22Rv1 (cell line): ENCODE results near the gene TPRG1L.

Experiments used
- H3K27ac ChIP-seq: fragments of 450-650 bp; 2 replicates; pipeline ENCODE4 v1.5.1; 2017
- ZFX ChIP-seq: fragments of 450-650 bp; IDR thresholded peaks from 2 replicates; pipeline ENCODE4 v1.6.1; 2017; ENCODE audit warnings: antibody characterized with exemption, borderline replicate concordance
- TF ChIP-seq, protein P1 (sequence below): fragments of 450-650 bp; IDR thresholded peaks from 2 replicates; pipeline ENCODE4 v1.5.1; 2017; ENCODE audit warnings: mild to moderate bottlenecking

TPRG1L gene

DNA sequence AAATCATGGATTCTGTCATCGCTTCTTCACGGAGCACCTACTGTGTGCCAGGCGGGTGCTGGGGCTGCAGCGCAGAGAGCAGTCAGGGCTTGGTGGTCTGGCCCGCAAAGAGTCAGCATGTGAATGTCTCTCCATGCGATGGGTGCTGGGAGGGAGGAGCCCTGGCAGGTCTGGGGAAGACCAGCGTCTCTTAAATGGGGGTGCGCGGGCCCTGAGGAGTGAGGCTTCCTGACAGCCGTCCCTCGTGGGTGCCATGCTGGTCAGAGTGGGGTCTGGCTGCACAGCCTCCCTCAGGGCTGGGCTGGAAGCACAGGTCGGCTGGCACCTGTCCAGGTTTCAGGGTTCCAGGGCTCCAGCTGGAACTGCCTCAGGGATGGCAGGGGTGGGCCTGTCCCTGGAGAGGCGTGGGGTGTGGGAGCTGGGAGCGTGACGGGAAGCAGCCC, 46.0 kb downstream of the TPRG1L start:
- no peak overlapping the region for H3K27ac ChIP-seq
- TF ChIP-seq, protein P1, sequence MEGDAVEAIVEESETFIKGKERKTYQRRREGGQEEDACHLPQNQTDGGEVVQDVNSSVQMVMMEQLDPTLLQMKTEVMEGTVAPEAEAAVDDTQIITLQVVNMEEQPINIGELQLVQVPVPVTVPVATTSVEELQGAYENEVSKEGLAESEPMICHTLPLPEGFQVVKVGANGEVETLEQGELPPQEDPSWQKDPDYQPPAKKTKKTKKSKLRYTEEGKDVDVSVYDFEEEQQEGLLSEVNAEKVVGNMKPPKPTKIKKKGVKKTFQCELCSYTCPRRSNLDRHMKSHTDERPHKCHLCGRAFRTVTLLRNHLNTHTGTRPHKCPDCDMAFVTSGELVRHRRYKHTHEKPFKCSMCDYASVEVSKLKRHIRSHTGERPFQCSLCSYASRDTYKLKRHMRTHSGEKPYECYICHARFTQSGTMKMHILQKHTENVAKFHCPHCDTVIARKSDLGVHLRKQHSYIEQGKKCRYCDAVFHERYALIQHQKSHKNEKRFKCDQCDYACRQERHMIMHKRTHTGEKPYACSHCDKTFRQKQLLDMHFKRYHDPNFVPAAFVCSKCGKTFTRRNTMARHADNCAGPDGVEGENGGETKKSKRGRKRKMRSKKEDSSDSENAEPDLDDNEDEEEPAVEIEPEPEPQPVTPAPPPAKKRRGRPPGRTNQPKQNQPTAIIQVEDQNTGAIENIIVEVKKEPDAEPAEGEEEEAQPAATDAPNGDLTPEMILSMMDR: no peak
- no peak for TF ChIP-seq ZFX

DNA sequence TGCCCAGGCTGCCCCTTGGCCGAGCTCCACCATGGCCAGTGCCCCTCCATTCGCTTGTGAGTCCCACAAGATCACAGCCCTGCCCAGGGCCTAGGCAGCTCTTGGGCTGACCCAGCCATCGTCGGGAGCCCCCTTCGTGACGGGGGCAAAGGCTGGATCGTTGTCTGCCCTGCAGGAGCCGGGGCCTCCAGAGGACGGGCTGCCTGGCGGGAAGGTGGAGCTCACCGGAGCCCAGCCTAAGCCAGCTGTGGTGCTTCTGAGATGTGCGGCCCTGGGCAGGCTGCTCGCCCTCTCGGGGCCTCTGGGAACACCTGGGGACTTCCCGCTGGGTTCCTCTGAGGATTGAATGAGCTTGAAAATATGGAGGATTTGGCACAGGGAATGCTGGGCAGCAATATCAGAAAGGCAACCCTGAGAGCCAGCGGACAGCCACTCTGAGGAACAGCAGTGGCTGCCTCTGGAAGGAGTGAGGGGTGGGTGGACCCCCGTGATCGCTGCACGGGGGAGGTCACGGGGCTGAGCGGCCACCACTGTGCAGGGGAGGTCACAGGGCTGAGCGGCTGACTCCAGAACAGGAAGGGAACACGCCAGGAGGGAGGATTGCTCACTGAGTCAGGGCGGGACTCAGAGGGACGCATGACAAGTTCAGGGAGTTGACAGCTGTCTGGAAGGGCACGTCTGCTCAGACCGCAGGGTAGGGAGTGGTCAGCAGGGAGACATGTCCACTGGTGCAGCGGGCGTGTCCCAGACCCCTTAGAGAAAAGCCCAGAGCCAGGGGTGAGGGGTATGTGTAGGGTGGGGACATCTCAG, 46.8 kb downstream of the TPRG1L start:
- no peak overlapping the region for H3K27ac ChIP-seq
- TF ChIP-seq ZFX: no peak
- TF ChIP-seq, protein P1: no peak

DNA sequence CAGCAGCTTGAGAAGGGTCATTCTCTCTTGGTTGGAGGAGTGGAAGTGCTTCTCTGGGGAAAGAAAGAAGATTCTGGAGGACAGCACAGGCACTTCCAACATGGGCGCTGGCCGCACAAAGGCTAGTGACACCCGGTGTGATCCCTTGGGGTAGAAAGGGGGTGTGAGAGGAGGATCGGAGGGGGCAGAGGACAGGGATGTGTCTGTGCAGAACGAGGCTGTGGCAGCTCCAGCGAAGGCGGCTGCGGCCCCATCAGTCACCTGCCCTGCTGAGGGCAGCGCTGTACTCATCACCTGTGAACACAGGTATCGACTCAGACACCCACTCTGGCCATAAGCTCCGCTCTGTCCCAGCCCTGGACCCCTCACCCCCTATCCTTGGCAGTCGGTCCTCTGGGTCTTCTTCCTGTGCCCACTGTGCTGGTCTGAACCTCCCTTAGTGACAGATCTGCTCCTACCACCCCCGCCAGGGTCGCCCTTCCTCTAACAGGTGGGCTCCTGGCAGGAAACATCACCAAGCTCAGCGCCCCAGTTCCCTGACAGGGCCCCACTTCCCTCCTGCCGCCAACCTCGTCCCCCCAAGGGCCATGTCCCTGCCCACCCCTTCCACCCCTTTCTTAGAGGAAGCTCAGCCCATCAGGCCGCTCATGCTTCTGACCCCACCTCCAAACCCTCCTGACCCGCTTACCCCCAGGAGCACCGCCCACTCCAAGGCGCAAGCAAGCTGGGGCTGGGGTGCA, 47.6 kb downstream of the TPRG1L start:
- H3K27ac ChIP-seq: no peak overlapping the region
- no peak for TF ChIP-seq ZFX
- TF ChIP-seq, protein P1: no peak

DNA sequence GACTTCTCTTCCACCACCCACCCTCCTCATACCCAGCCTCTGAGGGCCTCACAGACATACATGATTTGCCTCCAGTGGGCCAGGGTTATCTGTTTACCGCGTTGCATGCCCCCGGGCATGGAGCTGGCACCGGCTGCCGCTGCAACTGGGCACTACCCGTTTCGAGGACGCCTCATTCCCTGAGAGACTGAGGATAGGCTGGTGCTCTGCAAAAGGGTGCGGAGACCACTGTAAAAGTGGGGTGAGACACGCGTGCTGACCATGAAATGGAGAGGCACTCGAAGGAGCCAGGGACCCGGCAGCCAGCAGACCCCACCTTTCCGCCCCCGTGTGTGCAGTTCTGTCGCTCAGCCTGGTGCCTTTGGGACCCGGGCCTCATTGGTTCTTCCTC, 48.2 kb downstream of the TPRG1L start:
- no peak overlapping the region for H3K27ac ChIP-seq

DNA sequence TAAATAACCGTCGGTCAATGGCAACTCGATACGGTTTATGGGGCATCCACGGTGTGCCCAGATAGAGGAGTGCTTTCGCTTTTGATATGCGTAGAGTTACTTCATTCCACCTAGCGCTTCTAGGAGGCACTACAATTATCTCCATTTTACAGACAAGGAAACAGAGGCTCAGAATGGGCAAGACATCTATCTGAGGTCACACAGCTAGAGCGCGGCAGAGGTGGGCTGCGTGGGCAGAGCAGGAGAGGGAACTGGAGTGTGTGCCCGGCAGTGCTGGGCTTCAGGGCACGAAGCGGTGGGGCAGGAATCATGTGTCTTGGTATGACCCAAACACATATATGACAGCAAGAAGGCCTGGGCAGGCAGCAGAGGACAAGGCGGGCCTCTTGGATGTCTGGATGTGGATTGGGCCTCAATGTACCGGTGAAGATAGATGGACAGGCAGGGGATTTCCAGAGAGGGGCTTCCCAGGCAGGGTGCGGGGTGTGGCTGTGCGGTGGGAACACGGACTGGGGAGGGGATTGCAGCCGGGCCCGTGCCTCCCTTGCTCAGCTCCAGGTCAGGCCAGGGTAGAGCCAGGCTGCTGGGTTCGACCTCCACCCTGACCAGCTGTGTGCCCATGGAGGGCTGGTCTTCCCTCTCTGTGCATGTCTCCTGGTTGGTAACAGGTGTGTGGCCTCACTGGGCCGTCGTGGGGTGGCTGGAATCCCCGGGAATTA, 48.7 kb downstream of the TPRG1L start:
- TF ChIP-seq, protein P1: peak; percentile 27; the same call in 1 of the 2 replicates
- no peak for TF ChIP-seq ZFX
- H3K27ac ChIP-seq: no peak overlapping the region

More for the DNA sequence above, 48.2 kb downstream of the TPRG1L start:
- TF ChIP-seq, protein P1: no peak; the same call in 1 of the 2 replicates
- TF ChIP-seq ZFX: no peak

DNA sequence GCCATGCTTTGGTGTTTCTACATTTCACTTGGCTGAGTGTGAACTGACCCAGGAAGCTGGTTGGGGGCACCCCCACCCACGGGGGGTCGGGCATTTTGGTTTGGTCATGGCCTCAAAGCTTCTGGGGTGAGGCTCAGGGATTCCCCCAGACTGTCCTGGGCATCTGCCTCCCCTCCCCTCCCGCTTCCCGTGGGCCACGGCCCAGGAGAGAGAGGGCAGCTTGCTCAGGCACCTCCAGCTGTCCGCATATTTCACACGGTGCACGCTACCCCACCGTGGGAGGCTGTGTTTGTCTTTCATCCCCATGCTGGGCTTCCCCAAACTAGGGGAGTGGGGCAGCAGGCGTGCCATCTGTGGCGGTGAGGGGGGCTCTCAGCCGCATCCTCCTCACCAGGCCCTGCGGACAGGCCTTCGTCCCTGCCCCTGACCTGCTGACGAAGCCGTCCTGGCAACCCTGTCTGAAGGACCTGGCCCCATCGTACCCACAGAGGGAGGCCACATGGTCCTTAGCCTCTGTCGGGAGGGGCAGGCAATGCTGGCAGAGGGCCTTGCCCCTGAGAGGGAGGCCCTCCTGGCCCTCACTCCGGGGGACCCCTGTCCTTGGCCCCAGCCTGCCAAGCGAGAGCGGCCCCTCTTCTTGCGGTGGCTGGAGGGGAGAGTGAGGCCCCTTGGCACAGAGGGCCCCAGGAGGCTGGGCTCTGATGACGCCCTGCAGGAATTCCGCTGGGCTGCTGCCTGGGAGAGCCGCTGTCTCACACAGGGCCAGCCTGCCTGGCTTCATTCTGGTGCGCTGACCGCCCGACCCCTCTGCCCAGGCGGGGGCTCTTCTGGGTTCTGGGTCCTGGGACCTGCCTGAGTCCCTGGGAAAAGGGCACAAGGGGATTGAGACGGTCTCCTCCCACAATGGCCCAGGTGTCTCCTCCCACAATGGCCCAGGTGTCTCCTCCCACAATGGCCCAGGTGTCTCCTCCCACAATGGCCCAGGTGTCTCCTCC, 49.6 kb downstream of the TPRG1L start:
- TF ChIP-seq ZFX: no peak
- TF ChIP-seq, protein P1: no peak
- no peak overlapping the region for H3K27ac ChIP-seq
